WTC11 (cell line): ENCODE measurements around the gene HDGF. TPM values are rescaled to one million over a fixed set of nuclear protein-coding genes. Genes with fewer than 3 reads are reported as not detected.
A peak's percentile ranks its signal among the peaks of the same experiment; 100 is the strongest.

Experiments
- ATAC-seq: fragments of 200-7000 bp; cut with Tn5 transposase; 2 replicates; pipeline ENCODE4 v1.10.0; 2021; ENCODE audit warnings: mild to moderate bottlenecking, moderate library complexity
- CTCF ChIA-PET: fragments of 300-600 bp; sonication (Branson Sonifier 250); formaldehyde crosslinking; loops from one replicate; lab custom pipeline; 2021; ENCODE audit warnings: antibody characterized with exemption; lab: Charles Lee
- POLR2A ChIA-PET: fragments of 350-600 bp; sonication (Branson Sonifier 250); formaldehyde crosslinking; loops from one replicate; lab custom pipeline; 2021; ENCODE audit warnings: antibody characterized with exemption; lab: Charles Lee
- DNase-seq: peaks from one replicate; pipeline ENCODE4 v3.0.0; 2021; ENCODE audit warnings: low spot score
- H3K27ac Mint-ChIP-seq: 2 replicates; pipeline ENCODE4 v1.8.0; 2021; ENCODE audit warnings: mixed read lengths
- H3K27me3 Mint-ChIP-seq: 2 replicates; pipeline ENCODE4 v1.8.0; 2021; ENCODE audit warnings: low read depth, mild to moderate bottlenecking, moderate library complexity, mixed read lengths
- H3K36me3 Mint-ChIP-seq: 2 replicates; pipeline ENCODE4 v1.8.0; 2021; ENCODE audit warnings: mixed read lengths
- H3K4me1 Mint-ChIP-seq: 2 replicates; pipeline ENCODE4 v1.8.0; 2022; ENCODE audit warnings: mixed read lengths
- H3K4me3 Mint-ChIP-seq: 2 replicates; pipeline ENCODE4 v1.8.0; 2021; ENCODE audit warnings: mild to moderate bottlenecking, moderate library complexity, mixed read lengths
- H3K9me3 Mint-ChIP-seq: 2 replicates; pipeline ENCODE4 v1.8.0; 2021; ENCODE audit warnings: mixed read lengths
- CREM ChIP-seq: sonication (generic); formaldehyde crosslinking; IDR thresholded peaks from 2 replicates; pipeline ENCODE4 v1.8.1; 2022; ENCODE audit warnings: mild to moderate bottlenecking, missing genetic modification reagents, moderate library complexity
- ELF4 ChIP-seq: sonication (generic); formaldehyde crosslinking; IDR thresholded peaks from 2 replicates; pipeline ENCODE4 v1.8.1; 2022; ENCODE audit warnings: low read depth, mild to moderate bottlenecking, moderate library complexity, missing genetic modification reagents
- EMX1 ChIP-seq: fragments of 250-450 bp; sonication (Bioruptor Pico); IDR thresholded peaks from 2 replicates; pipeline ENCODE4 v1.8.0; 2021; ENCODE audit warnings: mild to moderate bottlenecking
- ESRRA ChIP-seq: sonication (generic); formaldehyde crosslinking; IDR thresholded peaks from 2 replicates; pipeline ENCODE4 v1.8.1; 2022; ENCODE audit warnings: mild to moderate bottlenecking, missing genetic modification reagents, borderline replicate concordance
- FOXJ3 ChIP-seq: sonication (generic); formaldehyde crosslinking; IDR thresholded peaks from 2 replicates; pipeline ENCODE4 v1.9.0; 2021; ENCODE audit warnings: missing genetic modification reagents, mild to moderate bottlenecking, borderline replicate concordance
- FOXP1 ChIP-seq: sonication (generic); formaldehyde crosslinking; IDR thresholded peaks from 2 replicates; pipeline ENCODE4 v1.8.0; 2022; ENCODE audit warnings: missing genetic modification reagents, mild to moderate bottlenecking, moderate library complexity, borderline replicate concordance
- HMGA2 ChIP-seq: fragments of 250-450 bp; sonication (Bioruptor Pico); IDR thresholded peaks from 2 replicates; pipeline ENCODE4 v1.4.0; 2021; ENCODE audit warnings: mild to moderate bottlenecking, moderate library complexity
- IRF2 ChIP-seq: sonication (generic); formaldehyde crosslinking; IDR thresholded peaks from 2 replicates; pipeline ENCODE4 v1.8.0; 2022; ENCODE audit warnings: low read depth, missing genetic modification reagents, borderline replicate concordance
- JAZF1 ChIP-seq: fragments of 250-450 bp; sonication (Bioruptor Pico); IDR thresholded peaks from 2 replicates; pipeline ENCODE4 v1.9.0; 2021; ENCODE audit warnings: moderate library complexity, mild to moderate bottlenecking, inconsistent platforms
- JUN ChIP-seq: sonication (generic); formaldehyde crosslinking; IDR thresholded peaks from 2 replicates; pipeline ENCODE4 v1.8.0; 2023; ENCODE audit warnings: mild to moderate bottlenecking, missing genetic modification reagents
- KAT7 ChIP-seq: sonication (generic); formaldehyde crosslinking; IDR thresholded peaks from 2 replicates; pipeline ENCODE4 v1.8.1; 2023; ENCODE audit warnings: missing genetic modification reagents, mild to moderate bottlenecking, borderline replicate concordance
- NR2C2 ChIP-seq: sonication (generic); formaldehyde crosslinking; IDR thresholded peaks from 2 replicates; pipeline ENCODE4 v1.8.0; 2022; ENCODE audit warnings: mild to moderate bottlenecking, missing genetic modification reagents
- TEAD4 ChIP-seq: sonication (generic); formaldehyde crosslinking; IDR thresholded peaks from 2 replicates; pipeline ENCODE4 v1.8.0; 2022; ENCODE audit warnings: mild to moderate bottlenecking, missing genetic modification reagents
- ZNF138 ChIP-seq: sonication (generic); formaldehyde crosslinking; conservative IDR thresholded peaks from 2 replicates; pipeline ENCODE4 v1.8.1; 2022; ENCODE audit warnings: mild to moderate bottlenecking, moderate library complexity, missing genetic modification reagents
- ZNF232 ChIP-seq: sonication (generic); formaldehyde crosslinking; IDR thresholded peaks from 2 replicates; pipeline ENCODE4 v1.8.0; 2022; ENCODE audit warnings: mild to moderate bottlenecking, missing genetic modification reagents
- ZNF396 ChIP-seq: fragments of 250-450 bp; sonication (Bioruptor Pico); IDR thresholded peaks from 2 replicates; pipeline ENCODE4 v1.8.0; 2021; ENCODE audit warnings: mild to moderate bottlenecking, moderate library complexity, borderline replicate concordance
- ZNF532 ChIP-seq: fragments of 250-450 bp; sonication (Bioruptor Pico); IDR thresholded peaks from 2 replicates; pipeline ENCODE4 v1.9.0; 2021; ENCODE audit warnings: mild to moderate bottlenecking, borderline replicate concordance
- ZSCAN18 ChIP-seq: fragments of 250-450 bp; sonication (Bioruptor Pico); IDR thresholded peaks from 2 replicates; pipeline ENCODE4 v2.1.2; 2022; ENCODE audit warnings: mild to moderate bottlenecking, moderate library complexity
- total RNA-seq: library from RNA; stranded (reverse); gene quantifications from 3 replicates; pipeline ENCODE4 v1.2.3, GENCODE V29; 2021
- TF ChIP-seq, protein P1 (sequence below): sonication (generic); formaldehyde crosslinking; IDR thresholded peaks from 2 replicates; pipeline ENCODE4 v1.8.1; 2022; ENCODE audit warnings: low read depth, missing genetic modification reagents, borderline replicate concordance
- TF ChIP-seq, protein P2 (sequence below): fragments of 250-450 bp; sonication (Bioruptor Pico); IDR thresholded peaks from 2 replicates; pipeline ENCODE4 v1.8.0; 2021; ENCODE audit warnings: mild to moderate bottlenecking

The HDGF gene
- total RNA-seq, 1 experiment from 2014 or later = 339 TPM

DNA sequence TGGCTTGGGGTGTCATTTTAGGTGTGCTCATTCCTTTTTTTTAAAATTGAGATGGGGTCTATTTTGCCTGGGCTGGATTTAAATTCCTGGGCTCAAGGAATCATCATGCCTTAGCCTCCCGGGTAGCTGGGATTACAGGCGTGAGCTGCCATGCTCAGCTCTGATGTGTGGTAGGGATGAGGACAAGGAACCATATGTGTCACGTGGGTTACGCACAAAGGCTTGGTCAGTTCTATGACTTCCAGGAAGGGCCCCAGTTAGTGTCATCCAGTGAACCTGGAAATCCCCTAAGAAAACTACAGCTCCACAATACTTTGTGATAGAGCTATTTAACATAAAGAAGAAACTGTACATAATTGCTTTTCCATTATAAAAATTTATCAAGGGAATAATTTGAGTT is 29.9 kb downstream of the HDGF start (continued):
- TF ChIP-seq ZNF532 = no peak
- TF ChIP-seq, all 79 proteins: peak for 0

GRCh38 chr1:156721131-156721530 is 30.3 kb downstream of the HDGF start:
- CTCF ChIA-PET = interaction anchor here (0.8 to 25.2 kb wide), 3 partner anchors 15 to 204 kb away, joined by 4 to 1553 read pairs (median 8); partner anchors contain the start of gene CRABP2
- H3K27ac Mint-ChIP-seq = no peak overlapping the region
- H3K36me3 Mint-ChIP-seq = peaks cover 36% of the 10 kb centered on the region
- H3K9me3 Mint-ChIP-seq = no peaks in the 10 kb centered on the region
- H3K4me1 Mint-ChIP-seq = peaks cover 12% of the 10 kb centered on the region
- no peak for TF ChIP-seq ELF4 (CRISPR knock-in tag)
- TF ChIP-seq FOXJ3 (CRISPR knock-in tag) = no peak
- TF ChIP-seq JUN (CRISPR knock-in tag) = no peak
- TF ChIP-seq ZSCAN18 (CRISPR knock-in tag) = no peak
- no peak overlapping the region for H3K4me3 Mint-ChIP-seq
- no peak for ATAC-seq
- no peaks in the 10 kb centered on the region for H3K27me3 Mint-ChIP-seq
- POLR2A ChIA-PET = interaction anchor here (0.8 kb wide), 1 partner anchor 13 kb away, joined by 3 read pairs; no protein-coding TSS in a partner anchor
- no peak for DNase-seq

DNA sequence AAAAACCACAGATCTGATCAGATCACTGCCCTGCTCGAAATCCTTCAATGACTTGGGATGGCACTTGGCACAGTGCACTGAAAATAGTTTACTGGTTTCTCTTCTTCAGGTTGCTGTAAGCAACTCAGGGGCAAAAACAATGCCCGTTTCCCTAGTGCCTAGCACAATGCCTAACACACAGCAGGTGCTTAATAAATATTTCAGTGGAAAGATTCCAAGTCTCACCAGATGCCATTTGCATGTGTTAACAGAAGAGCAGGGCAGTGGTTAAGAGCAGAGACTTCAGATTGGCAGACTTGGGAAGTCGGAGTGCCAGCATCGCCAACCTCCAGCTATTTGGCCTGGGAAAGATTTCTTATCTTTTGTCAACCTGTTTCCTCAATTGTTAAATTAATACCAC is 34.1 kb downstream of the HDGF start:
- ATAC-seq = peak; percentile 37; the same call in 1 of the 2 replicates
- POLR2A ChIA-PET = no interaction called here
- TF ChIP-seq ZNF138 (CRISPR knock-in tag) = no peak
- no peak for TF ChIP-seq KAT7 (CRISPR knock-in tag)
- TF ChIP-seq ZNF232 (CRISPR knock-in tag) = no peak
- TF ChIP-seq, all 79 proteins: peak for 0
- H3K4me3 Mint-ChIP-seq = no peak overlapping the region
- 0 out of 2 replicates have a peak overlapping the region, but pooled peaks have one; percentile 53 for H3K27ac Mint-ChIP-seq
- CTCF ChIA-PET = interaction anchor here (0.5 to 25.2 kb wide), 5 partner anchors 9 to 215 kb away, joined by 3 to 1553 read pairs (median 4); partner anchors contain the start of genes ISG20L2 and METTL25B
- DNase-seq = no peak
- peaks cover 13% of the 10 kb centered on the region for H3K4me1 Mint-ChIP-seq
- H3K9me3 Mint-ChIP-seq = no peaks in the 10 kb centered on the region
- H3K36me3 Mint-ChIP-seq = peaks cover 15% of the 10 kb centered on the region
- H3K27me3 Mint-ChIP-seq = no peaks in the 10 kb centered on the region; the same call in 1 of the 2 replicates

DNA sequence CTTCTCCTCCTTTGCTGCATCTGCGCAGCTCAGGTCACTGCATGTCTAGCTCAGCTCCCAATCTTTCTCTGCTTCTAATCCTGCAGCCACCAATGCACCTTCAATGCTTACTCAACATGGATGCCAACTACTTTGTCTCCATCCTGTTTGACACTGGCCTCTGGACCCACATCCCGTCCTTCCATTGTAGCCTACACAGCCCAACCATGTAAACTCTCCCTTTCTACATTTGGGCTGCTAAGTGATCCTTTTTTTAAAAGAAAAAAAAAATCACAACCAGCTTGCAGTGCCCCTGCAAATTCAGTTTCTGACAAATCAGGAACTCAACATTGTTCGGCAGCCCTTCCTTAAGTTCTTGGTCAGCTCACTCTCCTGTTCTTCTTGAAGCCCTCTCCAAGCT is 36.6 kb downstream of the HDGF start:
- DNase-seq = no peak
- POLR2A ChIA-PET = interaction anchor here (0.8 to 1.2 kb wide), 3 partner anchors 9 to 37 kb away, joined by 3 to 4 read pairs (median 3); partner anchors contain the start of genes HDGF, ISG20L2 and METTL25B
- H3K4me3 Mint-ChIP-seq = no peak overlapping the region
- no peaks in the 10 kb centered on the region; the same call in 1 of the 2 replicates for H3K27me3 Mint-ChIP-seq
- CTCF ChIA-PET = interaction anchor here (1.5 to 25.2 kb wide), 3 partner anchors 8 to 27 kb away, joined by 10 to 1553 read pairs (median 360); partner anchors contain the start of genes ISG20L2 and METTL25B
- TF ChIP-seq IRF2 (CRISPR knock-in tag) = no peak
- TF ChIP-seq, protein P1, sequence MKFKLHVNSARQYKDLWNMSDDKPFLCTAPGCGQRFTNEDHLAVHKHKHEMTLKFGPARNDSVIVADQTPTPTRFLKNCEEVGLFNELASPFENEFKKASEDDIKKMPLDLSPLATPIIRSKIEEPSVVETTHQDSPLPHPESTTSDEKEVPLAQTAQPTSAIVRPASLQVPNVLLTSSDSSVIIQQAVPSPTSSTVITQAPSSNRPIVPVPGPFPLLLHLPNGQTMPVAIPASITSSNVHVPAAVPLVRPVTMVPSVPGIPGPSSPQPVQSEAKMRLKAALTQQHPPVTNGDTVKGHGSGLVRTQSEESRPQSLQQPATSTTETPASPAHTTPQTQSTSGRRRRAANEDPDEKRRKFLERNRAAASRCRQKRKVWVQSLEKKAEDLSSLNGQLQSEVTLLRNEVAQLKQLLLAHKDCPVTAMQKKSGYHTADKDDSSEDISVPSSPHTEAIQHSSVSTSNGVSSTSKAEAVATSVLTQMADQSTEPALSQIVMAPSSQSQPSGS (CRISPR knock-in tag) = no peak
- no peak for TF ChIP-seq JAZF1 (CRISPR knock-in tag)
- TF ChIP-seq, protein P2, sequence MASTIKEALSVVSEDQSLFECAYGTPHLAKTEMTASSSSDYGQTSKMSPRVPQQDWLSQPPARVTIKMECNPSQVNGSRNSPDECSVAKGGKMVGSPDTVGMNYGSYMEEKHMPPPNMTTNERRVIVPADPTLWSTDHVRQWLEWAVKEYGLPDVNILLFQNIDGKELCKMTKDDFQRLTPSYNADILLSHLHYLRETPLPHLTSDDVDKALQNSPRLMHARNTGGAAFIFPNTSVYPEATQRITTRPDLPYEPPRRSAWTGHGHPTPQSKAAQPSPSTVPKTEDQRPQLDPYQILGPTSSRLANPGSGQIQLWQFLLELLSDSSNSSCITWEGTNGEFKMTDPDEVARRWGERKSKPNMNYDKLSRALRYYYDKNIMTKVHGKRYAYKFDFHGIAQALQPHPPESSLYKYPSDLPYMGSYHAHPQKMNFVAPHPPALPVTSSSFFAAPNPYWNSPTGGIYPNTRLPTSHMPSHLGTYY (CRISPR knock-in tag) = no peak
- TF ChIP-seq ESRRA (CRISPR knock-in tag) = no peak
- TF ChIP-seq FOXP1 (CRISPR knock-in tag) = no peak
- TF ChIP-seq TEAD4 (CRISPR knock-in tag) = no peak
- no peak for TF ChIP-seq CREM (CRISPR knock-in tag)
- no peak for TF ChIP-seq ZNF396 (CRISPR knock-in tag)
- TF ChIP-seq EMX1 (CRISPR knock-in tag) = no peak
- no peak for TF ChIP-seq NR2C2
- no peak for TF ChIP-seq ZSCAN18 (CRISPR knock-in tag)
- no peak for TF ChIP-seq HMGA2 (CRISPR knock-in tag)
- H3K27ac Mint-ChIP-seq = peak overlapping the region; percentile 32; the same call in 1 of the 2 replicates
- no peaks in the 10 kb centered on the region for H3K9me3 Mint-ChIP-seq
- H3K4me1 Mint-ChIP-seq = peaks cover 35% of the 10 kb centered on the region
- H3K36me3 Mint-ChIP-seq = peaks cover 4% of the 10 kb centered on the region
- ATAC-seq = no peak
